Neural cell (in vitro differentiated cells): ENCODE results near the gene CYB5R2. TPM values are rescaled to one million over a fixed set of nuclear protein-coding genes. Genes with fewer than 3 reads are reported as not detected.

Experiments used
- H2AFZ ChIP-seq: fragments of 200-600, 300-800 bp; sonication (generic), shearing (Covaris generic); 2 replicates; pipeline ENCODE4 v1.6.0; 2014; ENCODE audit warnings: low read depth, mild to moderate bottlenecking, antibody characterized with exemption, low read length, moderate library complexity
- H3F3A ChIP-seq: fragments of 200-600 bp; shearing (Covaris generic); 2 replicates; pipeline ENCODE4 v1.6.1; 2016; ENCODE audit warnings: mild to moderate bottlenecking, moderate library complexity, mixed read lengths, antibody characterized with exemption, low read length; ENCODE audit not compliant: insufficient read depth, poor library complexity, severe bottlenecking
- H3K27ac ChIP-seq: fragments of 200-600, 300-800 bp; sonication (generic), shearing (Covaris generic); 2 replicates; pipeline ENCODE4 v1.5.1; 2014; ENCODE audit warnings: mild to moderate bottlenecking, low read length, moderate library complexity
- H3K27me3 ChIP-seq: fragments of 300-800, 200-600 bp; sonication (generic), shearing (Covaris generic); 2 replicates; pipeline ENCODE4 v1.6.0; 2014; ENCODE audit warnings: mild to moderate bottlenecking, low read depth, low read length, moderate library complexity; ENCODE audit not compliant: insufficient read depth
- H3K36me3 ChIP-seq: fragments of 300-800, 200-600 bp; sonication (generic), shearing (Covaris generic); 2 replicates; pipeline ENCODE4 v1.5.1; 2014; ENCODE audit warnings: mild to moderate bottlenecking, antibody characterized with exemption, low read length, moderate library complexity; ENCODE audit not compliant: insufficient read depth
- H3K4me2 ChIP-seq: fragments of 300-800, 200-600 bp; sonication (generic), shearing (Covaris generic); 2 replicates; pipeline ENCODE4 v1.6.0; 2014; ENCODE audit warnings: mild to moderate bottlenecking, low read length
- H3K4me3 ChIP-seq: fragments of 300-800, 200-600 bp; sonication (generic), shearing (Covaris generic); 2 replicates; pipeline ENCODE4 v1.5.1; 2014; ENCODE audit warnings: mild to moderate bottlenecking, low read length, moderate library complexity
- H3K79me2 ChIP-seq: fragments of 200-600 bp; shearing (Covaris generic); replicated peaks from 2 replicates; pipeline ENCODE4 v1.6.0; 2014; ENCODE audit warnings: mild to moderate bottlenecking, low read length, moderate library complexity; ENCODE audit not compliant: insufficient read depth
- H3K9ac ChIP-seq: fragments of 300-800, 200-600 bp; sonication (generic), shearing (Covaris generic); 2 replicates; pipeline ENCODE4 v1.6.1; 2016; ENCODE audit warnings: mild to moderate bottlenecking, low read length, mixed read lengths
- H3K9me2 ChIP-seq: fragments of 200-600 bp; shearing (Covaris generic); 2 replicates; pipeline ENCODE4 v1.6.1; 2016; ENCODE audit warnings: mild to moderate bottlenecking, low read length, mixed read lengths; ENCODE audit not compliant: insufficient read depth
- H3K9me3 ChIP-seq: fragments of 200-600, 300-800 bp; sonication (generic), shearing (Covaris generic); 2 replicates; pipeline ENCODE4 v1.6.1; 2016; ENCODE audit warnings: mild to moderate bottlenecking, mixed run types, low read length, moderate library complexity, mixed read lengths
- H4K20me1 ChIP-seq: fragments of 200-600 bp; shearing (Covaris generic); 2 replicates; pipeline ENCODE4 v1.6.1; 2016; ENCODE audit warnings: mild to moderate bottlenecking, mixed run types; ENCODE audit not compliant: insufficient read depth
- CTCF ChIP-seq: fragments of 450-650 bp; IDR thresholded peaks from 2 replicates; pipeline ENCODE4 v1.5.1; 2014; ENCODE audit warnings: antibody characterized with exemption, mild to moderate bottlenecking, moderate library complexity; ENCODE audit not compliant: poor library complexity, severe bottlenecking
- EP300 ChIP-seq: fragments of 450-650 bp; conservative IDR thresholded peaks from 2 replicates; pipeline ENCODE4 v1.6.1; 2014; ENCODE audit warnings: antibody characterized with exemption, mild to moderate bottlenecking, moderate library complexity; ENCODE audit not compliant: poor library complexity, severe bottlenecking
- EZH2 ChIP-seq: fragments of 200-600, 300-800 bp; shearing (Covaris generic), sonication (generic); IDR thresholded peaks from 2 replicates; pipeline ENCODE4 v1.6.1; 2014; ENCODE audit warnings: antibody characterized with exemption, low read length, borderline replicate concordance, mild to moderate bottlenecking; ENCODE audit not compliant: insufficient read depth, poor library complexity, severe bottlenecking
- MXI1 ChIP-seq: fragments of 450-650 bp; conservative IDR thresholded peaks from 2 replicates; pipeline ENCODE4 v1.6.1; 2014; ENCODE audit warnings: antibody characterized with exemption, mild to moderate bottlenecking; ENCODE audit not compliant: poor library complexity, severe bottlenecking
- POLR2AphosphoS5 ChIP-seq: IDR thresholded peaks from 2 replicates; pipeline ENCODE4 v1.6.1; 2012
- RAD21 ChIP-seq: fragments of 450-650 bp; conservative IDR thresholded peaks from 2 replicates; pipeline ENCODE4 v1.6.1; 2014; ENCODE audit warnings: antibody characterized with exemption, mild to moderate bottlenecking, moderate library complexity
- SMC3 ChIP-seq: fragments of 450-650 bp; conservative IDR thresholded peaks from 2 replicates; pipeline ENCODE4 v1.6.1; 2014; ENCODE audit warnings: antibody characterized with exemption, mild to moderate bottlenecking, moderate library complexity; ENCODE audit not compliant: poor library complexity
- TAF1 ChIP-seq: IDR thresholded peaks from 2 replicates; pipeline ENCODE4 v1.6.1; 2012; ENCODE audit warnings: low read depth
- polyA plus RNA-seq: library from polyadenylated mRNA; depleted of rRNA; stranded (reverse); fragments of >200 nt; gene quantifications from 2 replicates; pipeline ENCODE4 v1.2.3, GENCODE V29; 2014
- TF ChIP-seq, protein P1 (sequence below): IDR thresholded peaks from 2 replicates; pipeline ENCODE4 v1.6.1; 2012; ENCODE audit warnings: borderline replicate concordance

Gene CYB5R2
- polyA plus RNA-seq, 1 donor from 2014 or later: not detected

GRCh38 chr11:7689239-7689638 is 15.9 kb upstream of the CYB5R2 start:
- Histone ChIP-seq H3K9me3 (no peaks in the 10 kb centered on the region), H3K27ac (no peak overlapping the region), H4K20me1 (no peaks in the 10 kb centered on the region), H3K36me3 (no peaks in the 10 kb centered on the region), H3F3A (no peaks in the 10 kb centered on the region), H3K27me3 (no peaks in the 10 kb centered on the region), H3K4me3 (no peak overlapping the region), H2AFZ (no peak overlapping the region), H3K79me2 (no peaks in the 10 kb centered on the region), H3K4me2 (no peak overlapping the region), H3K9me2 (no peaks in the 10 kb centered on the region), H3K9ac (no peak overlapping the region)
- TF ChIP-seq RAD21 (no peak), TAF1 (no peak), EP300 (no peak), EZH2 (no peak), MXI1 (no peak), POLR2AphosphoS5 (no peak), CTCF (no peak), SMC3 (no peak)
- TF ChIP-seq, protein P1, sequence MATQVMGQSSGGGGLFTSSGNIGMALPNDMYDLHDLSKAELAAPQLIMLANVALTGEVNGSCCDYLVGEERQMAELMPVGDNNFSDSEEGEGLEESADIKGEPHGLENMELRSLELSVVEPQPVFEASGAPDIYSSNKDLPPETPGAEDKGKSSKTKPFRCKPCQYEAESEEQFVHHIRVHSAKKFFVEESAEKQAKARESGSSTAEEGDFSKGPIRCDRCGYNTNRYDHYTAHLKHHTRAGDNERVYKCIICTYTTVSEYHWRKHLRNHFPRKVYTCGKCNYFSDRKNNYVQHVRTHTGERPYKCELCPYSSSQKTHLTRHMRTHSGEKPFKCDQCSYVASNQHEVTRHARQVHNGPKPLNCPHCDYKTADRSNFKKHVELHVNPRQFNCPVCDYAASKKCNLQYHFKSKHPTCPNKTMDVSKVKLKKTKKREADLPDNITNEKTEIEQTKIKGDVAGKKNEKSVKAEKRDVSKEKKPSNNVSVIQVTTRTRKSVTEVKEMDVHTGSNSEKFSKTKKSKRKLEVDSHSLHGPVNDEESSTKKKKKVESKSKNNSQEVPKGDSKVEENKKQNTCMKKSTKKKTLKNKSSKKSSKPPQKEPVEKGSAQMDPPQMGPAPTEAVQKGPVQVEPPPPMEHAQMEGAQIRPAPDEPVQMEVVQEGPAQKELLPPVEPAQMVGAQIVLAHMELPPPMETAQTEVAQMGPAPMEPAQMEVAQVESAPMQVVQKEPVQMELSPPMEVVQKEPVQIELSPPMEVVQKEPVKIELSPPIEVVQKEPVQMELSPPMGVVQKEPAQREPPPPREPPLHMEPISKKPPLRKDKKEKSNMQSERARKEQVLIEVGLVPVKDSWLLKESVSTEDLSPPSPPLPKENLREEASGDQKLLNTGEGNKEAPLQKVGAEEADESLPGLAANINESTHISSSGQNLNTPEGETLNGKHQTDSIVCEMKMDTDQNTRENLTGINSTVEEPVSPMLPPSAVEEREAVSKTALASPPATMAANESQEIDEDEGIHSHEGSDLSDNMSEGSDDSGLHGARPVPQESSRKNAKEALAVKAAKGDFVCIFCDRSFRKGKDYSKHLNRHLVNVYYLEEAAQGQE: no peak

DNA sequence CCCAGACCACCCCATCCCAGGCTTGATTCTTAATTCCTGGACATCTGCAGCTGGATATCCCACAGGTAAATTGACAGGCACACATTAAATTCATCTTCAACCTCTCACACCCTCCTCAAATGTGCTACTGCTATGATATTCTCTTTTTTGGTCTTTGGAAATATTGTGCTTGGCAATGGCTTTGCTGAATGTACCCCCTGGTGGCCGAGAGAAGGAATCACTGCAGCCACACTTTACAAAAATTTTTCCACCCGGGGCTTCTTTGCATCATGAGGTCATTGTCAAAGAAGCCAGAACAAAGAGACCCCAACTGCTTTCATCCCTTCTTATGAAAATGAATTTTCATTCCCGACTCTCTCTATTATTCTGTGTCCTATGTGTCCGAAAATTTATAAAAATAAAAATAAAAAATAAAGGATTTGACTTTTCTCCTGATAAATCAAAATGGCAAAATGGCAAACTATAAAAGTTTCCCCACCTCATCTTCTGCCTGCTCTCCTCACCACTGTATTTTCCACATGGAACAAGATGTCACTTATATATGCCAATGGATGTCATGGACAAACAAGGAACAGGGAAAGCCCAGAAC is 15.0 kb upstream of the CYB5R2 start:
- no peaks in the 10 kb centered on the region for H3K36me3 ChIP-seq
- H3K9me2 ChIP-seq: no peaks in the 10 kb centered on the region
- H3K9ac ChIP-seq: no peak overlapping the region
- H3K4me3 ChIP-seq: no peak overlapping the region
- no peaks in the 10 kb centered on the region for H3F3A ChIP-seq
- no peak overlapping the region for H3K4me2 ChIP-seq
- no peaks in the 10 kb centered on the region for H3K79me2 ChIP-seq
- no peak overlapping the region for H2AFZ ChIP-seq
- H3K9me3 ChIP-seq: no peaks in the 10 kb centered on the region
- TF ChIP-seq TAF1 (no peak), EP300 (no peak), RAD21 (peak; percentile 69), MXI1 (no peak), CTCF (peak; percentile 71), EZH2 (no peak), SMC3 (peak; percentile 77), POLR2AphosphoS5 (no peak)
- TF ChIP-seq, protein P1: no peak
- no peak overlapping the region for H3K27ac ChIP-seq
- no peaks in the 10 kb centered on the region for H4K20me1 ChIP-seq
- no peaks in the 10 kb centered on the region for H3K27me3 ChIP-seq
